Ovary (tissue), 9 donors: ENCODE measurements around the gene VASN. TPM values are rescaled to one million over a fixed set of nuclear protein-coding genes. Genes with fewer than 3 reads are reported as not detected.

Experiments used
- DNase-seq, 5 donors: peaks; one replicate each; pipeline ENCODE4 v3.0.0-alpha.2; 2019 to 2020
- H3K27ac ChIP-seq, 2 donors: fragments of 200-600 bp; one replicate each; pipeline versions ENCODE4 v1.5.1 to v1.8.0; 2019 to 2022
- H3K27me3 ChIP-seq: fragments of 200-600 bp; one replicate; pipeline ENCODE4 v1.8.0; 2022
- H3K36me3 ChIP-seq: fragments of 200-600 bp; sonication (generic); one replicate; pipeline ENCODE4 v1.5.1; 2019
- H3K4me1 ChIP-seq: one replicate; pipeline ENCODE4 v1.8.1; 2013; ENCODE audit warnings: mild to moderate bottlenecking, moderate library complexity; ENCODE audit not compliant: insufficient read depth
- H3K4me3 ChIP-seq: fragments of 200-600 bp; sonication (generic); one replicate; pipeline ENCODE4 v1.5.1; 2017
- H3K9me3 ChIP-seq, 2 donors: fragments of 200-600 bp in 1 of 2; sonication (generic) in 1 of 2; one replicate each; pipeline versions ENCODE4 v1.5.1 to v1.8.1; 2013 to 2019; ENCODE audit warnings: mild to moderate bottlenecking in 1 of 2, moderate library complexity in 1 of 2
- CTCF ChIP-seq, 3 donors: fragments of 450-650 bp in 2 of 3; fragments of 200-600 bp in 1 of 3; IDR thresholded peaks; one replicate each; pipeline versions ENCODE4 v1.5.1 to v1.8.0; 2016 to 2022; ENCODE audit warnings: antibody characterized with exemption in 3 of 3, mild to moderate bottlenecking in 1 of 3
- EP300 ChIP-seq: sonication (generic); formaldehyde crosslinking; IDR thresholded peaks from one replicate; pipeline ENCODE4 v1.6.1; 2017; ENCODE audit warnings: antibody characterized with exemption
- POLR2A ChIP-seq: fragments of 450-650 bp; IDR thresholded peaks from one replicate; pipeline ENCODE4 v1.6.1; 2017; ENCODE audit warnings: antibody characterized with exemption, mild to moderate bottlenecking, moderate library complexity
- WGBS, 3 donors: extraction: QIAGEN DNeasy Blood & Tissue Kit in 1 of 3; methylation state at CpG; one replicate each; pipeline versions ENCODE4 v1.1.5 to v1.1.7; 2013 to 2017; 5-methylcytosine and 5-hydroxymethylcytosine counted together
- intact Hi-C, 4 donors: fragments of 100-400 bp; cut with DNase I; formaldehyde crosslinking; loops; one replicate each; pipeline versions ENCODE4 v1.11.0 to v1.15.1; 2022 to 2023
- polyA plus RNA-seq, 2 donors: library from polyadenylated mRNA; stranded (reverse); fragments of 200-250 nt in 1 of 2; fragments of 350-450 nt in 1 of 2; fragmentation: Illumina TruSeq in 1 of 2; extraction: RNeasy Lipid Tissue Mini Kit (QIAGEN cat#74804) in 1 of 2; gene quantifications; one replicate each; pipeline ENCODE4 v1.2.3, GENCODE V29; 2013 to 2014
- total RNA-seq, 7 donors: library from RNA; depleted of rRNA in 2 of 7; stranded (reverse); fragments of >200 nt in 2 of 7; fragmentation: NEBNext Ultra II Directional in 3 of 7; extraction: Animal tissue kit (Norgen Biotek cat#: 25700) in 3 of 7; gene quantifications; one replicate each; pipeline versions ENCODE4 v1.1.0 to v1.2.4, GENCODE V29; 2016 to 2023
- donor health status: DM: no; HTN: no; CAD: no; lungs with moderate emphysema.
- donor health status: DM: no; HTN: no; CAD: no.
- donor health status: Bipolar disorder and iron deficiency.
- donor health status: DM: yes; HTN: yes; CAD: no.
- donor health status: DM: no; HTN: no; CAD: no.
- donor health status: DM: yes; HTN: yes; CAD: no.

VASN gene
- total and polyA plus RNA-seq, 9 donors = 2.4 to 49.5 (median 43.5) TPM

- intact Hi-C loops = loop anchor here in 1 of 4 donors (10.0 kb wide), 1 partner anchor 355 kb away; no protein-coding TSS in a partner anchor
- Histone ChIP-seq H3K27ac (peak overlapping the region in 1 of 2 donors; percentile 44), H3K4me3 (no peak overlapping the region), H3K36me3 (no peaks in the 10 kb centered on the region), H3K9me3 (no peaks in the 10 kb centered on the region), H3K27me3 (no peaks in the 10 kb centered on the region), H3K4me1 (peaks cover 4% of the 10 kb centered on the region)
- no peak for DNase-seq
- TF ChIP-seq POLR2A (no peak), CTCF (IDR thresholded peaks at IDR 0.05) (no peak), EP300 (no peak)
- 46 to 50% (median 50%) methylated on average over 10 of the region's 10 CpGs for WGBS, 3 donors
These were observed 32.2 kb upstream of the VASN start for GRCh38 chr16:4339455-4339854.

GRCh38 chr16:4339909-4340308 is 31.7 kb upstream of the VASN start:
- Histone ChIP-seq H3K36me3 (no peaks in the 10 kb centered on the region), H3K4me3 (no peak overlapping the region), H3K9me3 (no peaks in the 10 kb centered on the region), H3K27me3 (no peaks in the 10 kb centered on the region), H3K4me1 (peaks cover 4% of the 10 kb centered on the region), H3K27ac (peak overlapping the region in 1 of 2 donors; percentile 44)
- intact Hi-C loops = loop anchor here in 2 of 4 donors (5.0 to 10.0 kb wide), 2 partner anchors 148 to 355 kb away; no protein-coding TSS in a partner anchor
- TF ChIP-seq EP300 = no peak
- TF ChIP-seq CTCF (IDR thresholded peaks at IDR 0.05) = no peak
- TF ChIP-seq POLR2A = no peak
- peak; percentile 69 to 83 (median 81) for DNase-seq
- 24 to 34% (median 30%) methylated on average over 14 of the region's 14 CpGs for WGBS, 3 donors

- Histone ChIP-seq H3K9me3 (no peaks in the 10 kb centered on the region), H3K4me3 (no peak overlapping the region), H3K4me1 (peaks cover 4% of the 10 kb centered on the region), H3K27me3 (no peaks in the 10 kb centered on the region), H3K36me3 (no peaks in the 10 kb centered on the region), H3K27ac (no peak overlapping the region)
- 69 to 86% (median 74%) methylated on average over 5 to 6 of the region's 6 CpGs for WGBS, 3 donors
- DNase-seq = no peak
- intact Hi-C loops = loop anchor here in 1 of 4 donors (5.0 kb wide), 1 partner anchor 148 kb away; no protein-coding TSS in a partner anchor
- no peak for TF ChIP-seq CTCF (IDR thresholded peaks at IDR 0.05)
- TF ChIP-seq POLR2A = no peak
- TF ChIP-seq EP300 = no peak
These were observed 31.2 kb upstream of the VASN start for GRCh38 chr16:4340443-4340842.

- Histone ChIP-seq H3K4me3 (no peak overlapping the region), H3K36me3 (no peaks in the 10 kb centered on the region), H3K4me1 (peaks cover 8% of the 10 kb centered on the region), H3K27ac (no peak overlapping the region), H3K9me3 (no peaks in the 10 kb centered on the region), H3K27me3 (no peaks in the 10 kb centered on the region)
- TF ChIP-seq EP300 = no peak
- no peak for DNase-seq
- 79 to 91% (median 89%) methylated on average over 4 to 13 of the region's 13 CpGs for WGBS, 3 donors
- intact Hi-C loops = loop anchor here in 1 of 4 donors (5.0 kb wide), 1 partner anchor 149 kb away; no protein-coding TSS in a partner anchor
These were observed 30.4 kb upstream of the VASN start for GRCh38 chr16:4341250-4341649.
